Liver (tissue), 9 donors: Measurements from ENCODE around the gene LAMA1. TPM values are rescaled to one million over a fixed set of nuclear protein-coding genes. Genes with fewer than 3 reads are reported as not detected.

ENCODE experiments used
- DNase-seq: peaks from one replicate; pipeline ENCODE4 v3.0.0-alpha.2; 2017; ENCODE audit warnings: low spot score
- H3K27ac ChIP-seq, 2 donors: one replicate each; pipeline ENCODE4 v1.7.0; 2013; ENCODE audit warnings: inconsistent platforms in 2 of 2, low read length in 2 of 2, control low read depth in 1 of 2, low read depth in 1 of 2, mild to moderate bottlenecking in 1 of 2
- H3K27me3 ChIP-seq, 4 donors: one replicate each; pipeline versions ENCODE4 v1.6.1 to v1.7.0; 2013; ENCODE audit warnings: low read length in 3 of 4, inconsistent platforms in 1 of 4, mild to moderate bottlenecking in 1 of 4, moderate library complexity in 1 of 4; ENCODE audit not compliant: control insufficient read depth in 4 of 4, insufficient read depth in 4 of 4
- H3K36me3 ChIP-seq, 4 donors: one replicate each; pipeline versions ENCODE4 v1.6.1 to v1.7.0; 2013; ENCODE audit warnings: low read length in 3 of 4, mild to moderate bottlenecking in 3 of 4, low read depth in 1 of 4, moderate library complexity in 1 of 4; ENCODE audit not compliant: control insufficient read depth in 4 of 4, insufficient read depth in 3 of 4
- H3K4me1 ChIP-seq, 4 donors: one replicate each; pipeline versions ENCODE4 v1.6.1 to v1.7.0; 2013; ENCODE audit warnings: low read length in 3 of 4, mild to moderate bottlenecking in 3 of 4, moderate library complexity in 1 of 4; ENCODE audit not compliant: control insufficient read depth in 4 of 4, insufficient read depth in 4 of 4
- H3K4me3 ChIP-seq, 3 donors: one replicate each; pipeline versions ENCODE4 v1.6.1 to v1.7.0; 2013; ENCODE audit warnings: low read length in 3 of 3, control low read depth in 1 of 3, low read depth in 1 of 3, mild to moderate bottlenecking in 1 of 3
- H3K9ac ChIP-seq, 2 donors: one replicate each; pipeline ENCODE4 v1.7.0; 2013; ENCODE audit warnings: low read length in 2 of 2, mild to moderate bottlenecking in 2 of 2, moderate library complexity in 2 of 2, control low read depth in 1 of 2, low read depth in 1 of 2
- H3K9me3 ChIP-seq, 4 donors: one replicate each; pipeline versions ENCODE4 v1.6.1 to v1.7.0; 2013; ENCODE audit warnings: low read length in 3 of 4; ENCODE audit not compliant: control insufficient read depth in 4 of 4
- ATF3 ChIP-seq: IDR thresholded peaks from 2 replicates; pipeline ENCODE4 v1.6.1; 2016; ENCODE audit warnings: antibody characterized with exemption
- CTCF ChIP-seq: fragments of 150-350 bp; IDR thresholded peaks from 2 replicates; pipeline ENCODE4 v1.5.1; 2017; ENCODE audit warnings: improper control_type of control experiment, low read depth, low read length; ENCODE audit not compliant: missing input control
- EGR1 ChIP-seq, 2 donors: IDR thresholded peaks; 2 replicates each; pipeline ENCODE4 v1.6.1; 2016 to 2018; ENCODE audit warnings: antibody characterized with exemption in 2 of 2, low read depth in 2 of 2
- FOXA1 ChIP-seq: IDR thresholded peaks from 2 replicates; pipeline ENCODE4 v1.6.1; 2016; ENCODE audit warnings: antibody characterized with exemption
- FOXA2 ChIP-seq: IDR thresholded peaks from 2 replicates; pipeline ENCODE4 v1.6.1; 2016; ENCODE audit warnings: antibody characterized with exemption
- GABPA ChIP-seq, 2 donors: IDR thresholded peaks in 1 of 2; conservative IDR thresholded peaks in 1 of 2; 2 replicates each; pipeline ENCODE4 v1.6.1; 2016; ENCODE audit warnings: antibody characterized with exemption in 2 of 2, mild to moderate bottlenecking in 1 of 2, moderate library complexity in 1 of 2
- HNF4A ChIP-seq, 2 donors: conservative IDR thresholded peaks; 2 replicates each; pipeline ENCODE4 v1.6.1; 2016; ENCODE audit warnings: antibody characterized with exemption in 2 of 2, mild to moderate bottlenecking in 2 of 2
- HNF4G ChIP-seq: IDR thresholded peaks from 2 replicates; pipeline ENCODE4 v1.6.1; 2016; ENCODE audit warnings: antibody characterized with exemption
- JUND ChIP-seq, 2 donors: IDR thresholded peaks; 2 replicates each; pipeline ENCODE4 v1.6.1; 2016; ENCODE audit warnings: antibody characterized with exemption in 2 of 2
- MAX ChIP-seq: IDR thresholded peaks from 2 replicates; pipeline ENCODE4 v1.6.1; 2016; ENCODE audit warnings: antibody characterized with exemption
- NR2F2 ChIP-seq: IDR thresholded peaks from 2 replicates; pipeline ENCODE4 v1.6.1; 2016; ENCODE audit warnings: antibody characterized with exemption
- RAD21 ChIP-seq, 2 donors: IDR thresholded peaks; 2 replicates each; pipeline ENCODE4 v1.6.1; 2016; ENCODE audit warnings: antibody characterized with exemption in 2 of 2, mild to moderate bottlenecking in 2 of 2
- REST ChIP-seq: IDR thresholded peaks from 2 replicates; pipeline ENCODE4 v1.6.1; 2016; ENCODE audit warnings: antibody characterized with exemption, mild to moderate bottlenecking
- RXRA ChIP-seq, 2 donors: IDR thresholded peaks; 2 replicates each; pipeline ENCODE4 v1.6.1; 2017 to 2018; ENCODE audit warnings: antibody characterized with exemption in 2 of 2, mild to moderate bottlenecking in 1 of 2
- SP1 ChIP-seq: IDR thresholded peaks from 2 replicates; pipeline ENCODE4 v1.6.1; 2018; ENCODE audit warnings: antibody characterized with exemption, mild to moderate bottlenecking
- TAF1 ChIP-seq: conservative IDR thresholded peaks from 2 replicates; pipeline ENCODE4 v1.6.1; 2016; ENCODE audit warnings: antibody characterized with exemption, mild to moderate bottlenecking
- WGBS: extraction: QIAGEN DNeasy Blood & Tissue Kit; methylation state at CpG from one replicate; pipeline ENCODE4 v1.1.7; 2013; 5-methylcytosine and 5-hydroxymethylcytosine counted together
- polyA plus RNA-seq, 2 donors: library from polyadenylated mRNA; stranded (reverse) in 1 of 2; unstranded in 1 of 2; fragments of 200-250 nt in 1 of 2; fragments of >200 nt in 1 of 2; fragmentation: Nextera tagmentation in 1 of 2; extraction: Ambion mirVana in 1 of 2; gene quantifications; one replicate each; pipeline versions ENCODE4 v1.2.1 to v1.2.3, GENCODE V29; 2013 to 2015
- total RNA-seq, 2 donors: library from RNA; depleted of rRNA; stranded (reverse); fragments of >200 nt; gene quantifications; one replicate each; pipeline ENCODE4 v1.2.3, GENCODE V29; 2014
- TF ChIP-seq, protein P1 (sequence below): IDR thresholded peaks from 2 replicates; pipeline ENCODE4 v1.6.1; 2016; ENCODE audit warnings: antibody characterized with exemption
- donor health status: healthy.
- donor health status: healthy.
- donor health status: healthy.
- donor health status: healthy.
- donor health status: healthy.

Gene LAMA1
- total and polyA plus RNA-seq, 4 donors, result 0.05 to 0.67 (median 0.43) TPM

- TF ChIP-seq REST, result no peak
- no peak for TF ChIP-seq RAD21 (IDR thresholded peaks at IDR 0.05)
- no peak for TF ChIP-seq FOXA1
- no peak for TF ChIP-seq HNF4G
- no peak for TF ChIP-seq EGR1 (IDR thresholded peaks at IDR 0.05; ENCODE audit: low read depth in 2 of 2)
- no peak for TF ChIP-seq JUND (IDR thresholded peaks at IDR 0.05)
- TF ChIP-seq TAF1, result no peak
- TF ChIP-seq HNF4A (conservative IDR thresholded peaks at IDR 0.05), result no peak
- no peak for TF ChIP-seq FOXA2
- TF ChIP-seq NR2F2, result no peak
- no peak for TF ChIP-seq GABPA (IDR thresholded peaks at IDR 0.05 in 1 of 2, conservative IDR thresholded peaks at IDR 0.05 in 1 of 2)
- TF ChIP-seq MAX, result no peak
Observed at GRCh38 chr18:7084080-7085065, 33.2 kb downstream of the LAMA1 start (continued).

DNA sequence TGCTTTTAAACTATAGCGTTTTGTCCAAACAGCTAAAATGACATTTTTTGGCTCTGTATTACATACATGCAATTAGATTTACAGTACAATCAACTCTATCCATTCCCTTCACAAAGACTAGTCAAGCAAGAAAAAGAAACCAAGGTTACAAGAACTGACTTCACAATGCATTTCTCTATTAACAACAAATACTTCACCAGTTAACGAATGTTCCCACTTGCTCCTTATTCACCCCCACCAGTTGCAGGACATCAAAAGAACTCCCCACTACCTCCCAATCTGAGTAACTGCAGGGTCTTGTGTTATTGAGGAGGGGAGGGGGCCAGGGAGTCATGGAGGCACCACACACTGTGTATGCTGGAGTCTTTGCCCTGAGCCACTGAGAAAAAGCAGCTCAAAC lies 34.9 kb downstream of the LAMA1 start:
- no peak for TF ChIP-seq HNF4A (conservative IDR thresholded peaks at IDR 0.05)
- TF ChIP-seq MAX, result no peak
- no peak for TF ChIP-seq NR2F2
- TF ChIP-seq JUND (IDR thresholded peaks at IDR 0.05), result no peak
- TF ChIP-seq GABPA (IDR thresholded peaks at IDR 0.05 in 1 of 2, conservative IDR thresholded peaks at IDR 0.05 in 1 of 2), result no peak
- no peak for TF ChIP-seq CTCF
- TF ChIP-seq SP1, result no peak
- TF ChIP-seq ATF3, result no peak
- TF ChIP-seq, protein P1, sequence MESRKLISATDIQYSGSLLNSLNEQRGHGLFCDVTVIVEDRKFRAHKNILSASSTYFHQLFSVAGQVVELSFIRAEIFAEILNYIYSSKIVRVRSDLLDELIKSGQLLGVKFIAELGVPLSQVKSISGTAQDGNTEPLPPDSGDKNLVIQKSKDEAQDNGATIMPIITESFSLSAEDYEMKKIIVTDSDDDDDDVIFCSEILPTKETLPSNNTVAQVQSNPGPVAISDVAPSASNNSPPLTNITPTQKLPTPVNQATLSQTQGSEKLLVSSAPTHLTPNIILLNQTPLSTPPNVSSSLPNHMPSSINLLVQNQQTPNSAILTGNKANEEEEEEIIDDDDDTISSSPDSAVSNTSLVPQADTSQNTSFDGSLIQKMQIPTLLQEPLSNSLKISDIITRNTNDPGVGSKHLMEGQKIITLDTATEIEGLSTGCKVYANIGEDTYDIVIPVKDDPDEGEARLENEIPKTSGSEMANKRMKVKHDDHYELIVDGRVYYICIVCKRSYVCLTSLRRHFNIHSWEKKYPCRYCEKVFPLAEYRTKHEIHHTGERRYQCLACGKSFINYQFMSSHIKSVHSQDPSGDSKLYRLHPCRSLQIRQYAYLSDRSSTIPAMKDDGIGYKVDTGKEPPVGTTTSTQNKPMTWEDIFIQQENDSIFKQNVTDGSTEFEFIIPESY, result no peak
- no peak for TF ChIP-seq TAF1
- TF ChIP-seq RAD21 (IDR thresholded peaks at IDR 0.05), result no peak
- TF ChIP-seq FOXA2, result no peak
- no peak for TF ChIP-seq RXRA (IDR thresholded peaks at IDR 0.05)
- no peak for TF ChIP-seq FOXA1
- TF ChIP-seq REST, result no peak
- DNase-seq, result no peak
- no peaks in the 10 kb centered on the region for H3K9me3 ChIP-seq

More for the DNA sequence above, 34.9 kb downstream of the LAMA1 start:
- no peaks in the 10 kb centered on the region for H3K27me3 ChIP-seq
- 88% methylated on average over 2 of the region's 2 CpGs for WGBS
- no peak overlapping the region for H3K4me3 ChIP-seq
- H3K36me3 ChIP-seq, result no peaks in the 10 kb centered on the region
- H3K27ac ChIP-seq, result no peak overlapping the region
- no peak overlapping the region for H3K9ac ChIP-seq
- no peaks in the 10 kb centered on the region for H3K4me1 ChIP-seq
